Measurements from ENCODE around the gene NCS1.
"Not testable (repeated sequence)": the region's sequence is repeated elsewhere in the genome, so short reads cannot be mapped to it uniquely, and the experiment has no call there.

NCS1 gene

GRCh38 chr9:130254747-130255630, 82.8 kb downstream of the NCS1 start:
- no peaks in the 10 kb centered on the region for H3K36me3 Mint-ChIP-seq (ENCODE audit: low read depth)
- H3K4me1 Mint-ChIP-seq (ENCODE audit: low read depth): no peaks in the 10 kb centered on the region
- no peak overlapping the region for H3K4me3 Mint-ChIP-seq
- no peak overlapping the region for H3K27ac Mint-ChIP-seq
- H3K9me3 Mint-ChIP-seq: no peaks in the 10 kb centered on the region
- H3K27me3 Mint-ChIP-seq: peaks cover 37% of the 10 kb centered on the region

DNA sequence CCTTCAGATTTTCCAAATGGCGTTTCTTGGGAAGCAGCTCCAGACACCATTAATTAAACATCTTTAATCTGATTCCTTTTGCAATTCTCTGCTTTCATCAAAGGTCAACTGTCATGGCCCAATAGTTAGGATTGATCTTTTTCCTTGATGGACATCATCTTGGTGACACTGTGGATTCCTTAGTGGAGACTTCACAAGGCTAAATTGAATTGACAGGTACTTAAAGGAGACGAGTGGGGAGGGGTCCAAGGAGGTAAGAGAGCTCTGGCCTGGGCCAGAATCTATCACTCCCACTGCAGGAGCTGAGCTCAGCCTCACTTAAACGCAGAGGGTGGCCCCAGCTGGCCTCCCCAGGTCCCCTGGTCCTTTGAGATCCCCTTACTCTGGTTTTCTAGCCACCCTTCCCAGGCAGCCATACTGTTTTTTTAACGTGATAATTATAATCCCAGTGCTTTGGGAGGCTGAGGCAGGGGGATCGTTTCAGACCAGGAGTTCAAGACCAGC, 83.5 kb downstream of the NCS1 start:
- H3K36me3 Mint-ChIP-seq (ENCODE audit: low read depth): no peaks in the 10 kb centered on the region
- no peak overlapping the region for H3K4me3 Mint-ChIP-seq
- no peaks in the 10 kb centered on the region for H3K9me3 Mint-ChIP-seq
- peaks cover 36% of the 10 kb centered on the region for H3K27me3 Mint-ChIP-seq
- H3K27ac Mint-ChIP-seq: no peak overlapping the region
- no peaks in the 10 kb centered on the region for H3K4me1 Mint-ChIP-seq (ENCODE audit: low read depth)

DNA sequence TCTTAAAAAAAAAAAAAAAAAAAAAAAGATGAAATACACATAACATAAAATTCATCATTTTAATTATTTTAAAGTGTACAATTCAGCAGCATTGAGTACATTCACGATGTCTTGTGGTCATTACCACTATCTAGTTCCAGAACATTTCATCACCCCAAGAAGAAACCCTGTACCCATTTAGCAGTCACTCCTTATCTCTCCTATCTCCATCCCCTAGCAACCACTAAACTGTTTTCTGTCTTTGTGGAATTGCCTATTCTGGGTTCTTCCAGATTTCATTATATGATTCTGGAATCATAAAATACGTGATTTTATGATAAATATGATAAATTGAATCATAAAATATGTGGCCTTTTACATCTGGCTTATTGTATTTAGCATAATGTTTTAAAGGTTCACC, 84.4 kb downstream of the NCS1 start:
- Mint-ChIP-seq H3K27ac (no peak overlapping the region), H3K4me1 (ENCODE audit: low read depth) (no peaks in the 10 kb centered on the region), H3K9me3 (no peaks in the 10 kb centered on the region), H3K4me3 (no peak overlapping the region), H3K27me3 (peaks cover 35% of the 10 kb centered on the region), H3K36me3 (ENCODE audit: low read depth) (no peaks in the 10 kb centered on the region)

GRCh38 chr9:130258137-130258536, 85.9 kb downstream of the NCS1 start:
- H3K27ac Mint-ChIP-seq; H3K9me3 Mint-ChIP-seq; H3K4me1 Mint-ChIP-seq (ENCODE audit: low read depth); H3K36me3 Mint-ChIP-seq (ENCODE audit: low read depth); H3K4me3 Mint-ChIP-seq: not testable (repeated sequence)
- peaks cover 42% of the 10 kb centered on the region for H3K27me3 Mint-ChIP-seq

- Mint-ChIP-seq H3K4me3 (no peak overlapping the region), H3K4me1 (ENCODE audit: low read depth) (no peaks in the 10 kb centered on the region), H3K27ac (no peak overlapping the region), H3K9me3 (no peaks in the 10 kb centered on the region), H3K36me3 (ENCODE audit: low read depth) (no peaks in the 10 kb centered on the region), H3K27me3 (peaks cover 48% of the 10 kb centered on the region)
Observed at GRCh38 chr9:130259044-130259443, 86.8 kb downstream of the NCS1 start.

DNA sequence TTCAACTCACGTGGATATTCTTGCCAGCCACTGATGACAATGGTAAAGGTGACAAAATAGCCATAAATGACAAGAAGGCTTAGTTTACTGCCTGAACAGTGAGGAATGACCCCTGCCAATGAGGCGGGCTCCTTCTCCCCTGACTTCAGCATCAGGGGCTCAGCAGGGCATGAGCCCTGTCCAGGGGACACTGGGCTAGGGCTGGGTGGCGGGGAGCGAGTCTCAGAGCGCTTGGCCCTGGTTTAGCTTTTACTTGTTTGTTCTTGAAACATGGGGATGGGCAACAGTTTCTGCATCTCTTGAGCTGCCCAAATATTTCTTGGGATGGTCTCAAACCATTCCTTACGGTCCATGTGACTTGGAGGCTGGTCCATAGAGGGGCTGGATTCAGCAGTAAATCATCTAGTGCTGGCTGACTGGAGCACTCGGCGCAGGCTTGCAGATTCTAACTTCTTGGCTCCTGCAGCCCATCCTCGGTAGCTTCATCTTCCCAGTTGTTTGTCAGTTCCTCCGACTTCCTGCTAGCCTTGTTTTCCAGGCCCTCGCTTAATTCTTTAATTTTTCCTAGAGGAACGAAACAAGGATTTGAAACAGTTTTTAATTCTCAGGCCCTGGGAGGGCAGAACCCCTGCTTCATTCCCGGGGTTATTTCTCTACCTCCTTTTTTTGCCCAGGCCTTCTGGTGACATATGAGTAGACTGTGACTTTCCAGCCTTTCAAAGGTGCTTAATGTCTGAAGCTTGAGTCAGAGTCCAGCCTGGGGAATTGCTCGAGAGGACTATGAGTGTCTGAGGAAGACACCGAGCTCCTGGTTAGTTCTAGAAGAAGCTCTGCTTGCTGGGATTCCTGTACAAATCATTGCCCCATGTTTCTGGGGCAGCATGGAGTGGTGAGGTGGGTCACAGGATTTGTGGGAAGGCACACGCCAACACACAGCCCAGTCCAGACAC, 88.9 kb downstream of the NCS1 start:
- H3K36me3 Mint-ChIP-seq (ENCODE audit: low read depth): no peaks in the 10 kb centered on the region
- no peak overlapping the region for H3K27ac Mint-ChIP-seq
- no peaks in the 10 kb centered on the region for H3K9me3 Mint-ChIP-seq
- H3K4me1 Mint-ChIP-seq (ENCODE audit: low read depth): peaks cover 3% of the 10 kb centered on the region
- H3K27me3 Mint-ChIP-seq: peaks cover 61% of the 10 kb centered on the region
- H3K4me3 Mint-ChIP-seq: no peak overlapping the region

GRCh38 chr9:130262061-130262745, 90.0 kb downstream of the NCS1 start:
- Mint-ChIP-seq H3K27ac (no peak overlapping the region), H3K27me3 (peaks cover 71% of the 10 kb centered on the region), H3K4me3 (no peak overlapping the region), H3K9me3 (no peaks in the 10 kb centered on the region), H3K4me1 (ENCODE audit: low read depth) (peaks cover 3% of the 10 kb centered on the region), H3K36me3 (ENCODE audit: low read depth) (no peaks in the 10 kb centered on the region)

DNA sequence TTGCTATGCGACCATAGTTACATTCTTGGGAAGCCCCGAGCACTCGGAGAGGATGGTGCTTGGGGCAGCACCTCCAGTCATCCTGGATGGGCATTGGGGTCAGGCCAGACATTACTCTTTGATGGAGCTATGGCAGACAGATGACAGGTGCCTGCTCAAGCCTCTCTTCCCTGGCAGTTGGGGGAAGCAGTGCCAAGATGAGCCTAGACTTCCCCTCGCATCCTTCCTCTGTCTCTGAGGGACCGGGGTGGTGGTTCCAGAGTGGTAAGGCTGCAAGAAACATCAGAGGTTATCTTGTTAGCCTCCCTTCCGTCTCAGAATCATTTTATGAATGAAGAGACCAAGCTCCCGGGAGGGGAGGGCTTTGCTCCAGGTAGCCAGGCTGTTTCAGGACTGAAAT, 90.6 kb downstream of the NCS1 start:
- H3K36me3 Mint-ChIP-seq (ENCODE audit: low read depth): no peaks in the 10 kb centered on the region
- no peak overlapping the region for H3K27ac Mint-ChIP-seq
- peaks cover 71% of the 10 kb centered on the region for H3K27me3 Mint-ChIP-seq
- no peaks in the 10 kb centered on the region for H3K9me3 Mint-ChIP-seq
- no peak overlapping the region for H3K4me3 Mint-ChIP-seq
- H3K4me1 Mint-ChIP-seq (ENCODE audit: low read depth): peaks cover 3% of the 10 kb centered on the region

DNA sequence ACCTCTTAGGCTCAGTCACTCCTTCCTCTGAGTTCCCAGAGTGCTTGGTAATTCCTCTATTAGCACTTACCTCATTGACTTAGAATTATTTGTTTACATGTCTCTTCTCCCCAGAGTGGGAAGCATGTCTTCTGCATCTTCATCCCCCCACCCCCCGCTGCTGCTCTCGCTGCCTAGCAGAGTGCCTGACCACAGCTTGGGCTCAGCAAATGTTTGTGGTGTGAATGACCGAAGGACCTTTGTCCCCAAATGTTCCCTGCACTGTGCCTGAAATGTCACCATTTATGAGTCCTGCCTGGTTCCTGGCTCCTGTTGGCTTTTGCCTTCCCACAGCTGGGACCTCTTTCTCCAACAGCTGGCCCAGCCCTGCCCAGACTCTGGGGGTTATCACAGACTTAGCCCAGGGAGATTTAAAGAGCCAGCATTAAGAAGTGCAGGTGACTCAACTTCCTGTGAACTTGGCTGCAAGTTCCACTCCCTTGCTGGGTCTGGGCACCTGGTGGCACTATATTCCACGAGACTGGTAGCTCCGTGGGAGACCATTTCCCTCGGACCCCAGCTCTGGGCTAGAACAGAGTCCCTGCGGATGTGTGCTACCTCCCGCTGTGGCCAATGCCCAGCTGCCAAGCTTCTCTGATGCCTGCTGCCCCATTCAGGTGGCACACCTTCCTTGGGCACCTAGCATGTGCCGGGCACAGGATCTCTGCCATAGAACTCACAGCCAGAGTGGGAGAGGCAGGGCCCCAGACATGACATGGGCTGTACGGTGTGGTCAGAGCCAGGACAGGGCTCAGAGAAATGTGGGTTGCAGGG, 91.6 kb downstream of the NCS1 start:
- Mint-ChIP-seq H3K4me3 (no peak overlapping the region), H3K4me1 (ENCODE audit: low read depth) (peaks cover 3% of the 10 kb centered on the region), H3K27me3 (peaks cover 73% of the 10 kb centered on the region), H3K36me3 (ENCODE audit: low read depth) (no peaks in the 10 kb centered on the region), H3K9me3 (no peaks in the 10 kb centered on the region), H3K27ac (no peak overlapping the region)

GRCh38 chr9:130264414-130265350, 92.5 kb downstream of the NCS1 start:
- H3K4me3 Mint-ChIP-seq: no peak overlapping the region
- no peaks in the 10 kb centered on the region for H3K9me3 Mint-ChIP-seq
- no peaks in the 10 kb centered on the region for H3K36me3 Mint-ChIP-seq (ENCODE audit: low read depth)
- H3K27me3 Mint-ChIP-seq: peaks cover 68% of the 10 kb centered on the region
- no peak overlapping the region for H3K27ac Mint-ChIP-seq
- H3K4me1 Mint-ChIP-seq (ENCODE audit: low read depth): peaks cover 3% of the 10 kb centered on the region

GRCh38 chr9:130265431-130266235, 93.4 kb downstream of the NCS1 start, which contains the start of gene HMCN2:
HMCN2 (plus strand) TSS chr9:130265760; CDS start chr9:130265879, 119 bp downstream.
- peaks cover 3% of the 10 kb centered on the region for H3K4me1 Mint-ChIP-seq (ENCODE audit: low read depth)
- H3K9me3 Mint-ChIP-seq: no peaks in the 10 kb centered on the region
- peaks cover 64% of the 10 kb centered on the region for H3K27me3 Mint-ChIP-seq
- H3K4me3 Mint-ChIP-seq: no peak within 1 kb of the TSS
- no peak within 1 kb of the TSS for H3K27ac Mint-ChIP-seq
- no peaks in the 10 kb centered on the region for H3K36me3 Mint-ChIP-seq (ENCODE audit: low read depth)

GRCh38 chr9:130266236-130267098, 94.3 kb downstream of the NCS1 start:
- Mint-ChIP-seq H3K9me3 (no peaks in the 10 kb centered on the region), H3K27ac (no peak overlapping the region), H3K27me3 (peaks cover 61% of the 10 kb centered on the region), H3K36me3 (ENCODE audit: low read depth) (no peaks in the 10 kb centered on the region), H3K4me1 (ENCODE audit: low read depth) (peaks cover 3% of the 10 kb centered on the region), H3K4me3 (no peak overlapping the region)

All from stimulated activated naive CD8-positive, alpha-beta T cell treated with anti-CD3 and anti-CD28 coated beads, Interleukin-15, Interleukin-2, amounts not matched to agents 100 ng/mL and 50 ng/mL, for 24 hours (primary cell).